Testis (tissue), 2 donors: ENCODE data around the gene RNF220.

ENCODE experiments used
- POLR2A ChIP-seq: fragments of 450-650 bp; IDR thresholded peaks from one replicate; pipeline ENCODE4 v1.6.1; 2017; ENCODE audit warnings: antibody characterized with exemption, mild to moderate bottlenecking, moderate library complexity
- TF ChIP-seq, protein P1 (sequence below), 3 experiments: fragments of 450-650 bp in 2 of 3; fragments of 200-600 bp in 1 of 3; sonication (generic) in 1 of 3; IDR thresholded peaks; one replicate each; pipeline ENCODE4 v1.5.1; 2016 to 2019; ENCODE audit warnings: antibody characterized with exemption in 3 of 3, mild to moderate bottlenecking in 2 of 3, moderate library complexity in 1 of 3

DNA sequence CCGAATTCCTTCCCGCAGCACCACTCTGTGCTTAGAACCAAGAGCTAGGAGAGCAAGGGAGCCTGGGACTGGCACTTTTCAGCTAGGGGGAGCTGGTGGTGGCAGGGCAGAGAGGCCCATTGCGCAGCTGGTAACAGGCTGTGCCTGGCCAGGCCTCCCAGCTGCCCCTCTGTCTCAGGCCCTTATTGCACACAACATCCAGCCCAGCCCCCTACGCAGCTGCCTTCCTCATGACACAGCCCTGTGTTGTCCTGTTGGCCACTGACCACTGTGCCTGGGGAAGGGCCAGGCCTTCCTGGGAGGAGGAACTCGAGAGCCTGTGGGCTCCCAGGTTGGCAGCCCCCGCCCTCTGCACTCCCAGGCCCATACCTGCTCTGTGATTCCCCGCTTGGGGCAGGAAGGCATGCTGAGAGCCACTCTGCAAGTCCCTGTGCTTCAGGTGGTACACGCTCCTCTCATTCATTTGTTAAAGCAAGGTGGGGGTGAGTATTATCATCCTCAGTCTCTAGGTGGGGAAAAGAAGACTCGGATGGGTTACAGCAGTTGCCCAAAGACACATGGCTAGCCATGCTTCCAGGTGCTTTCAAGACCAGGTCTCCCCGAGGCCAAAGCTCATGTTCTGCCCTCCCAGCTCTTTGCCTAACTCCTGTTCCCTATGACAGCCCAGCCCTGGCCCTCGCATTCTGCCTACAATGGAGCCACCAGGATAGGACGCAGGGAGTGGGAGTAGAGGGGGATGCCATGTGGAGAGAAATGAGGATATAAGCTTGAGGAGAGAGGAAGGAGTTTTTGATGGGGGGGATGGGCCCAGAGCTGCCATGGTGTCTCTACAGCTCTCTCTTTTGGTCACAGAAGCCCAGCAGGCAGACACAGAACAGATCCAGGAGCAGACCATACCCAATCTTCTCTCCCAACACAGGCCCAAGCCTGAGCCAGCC lies 187.4 kb downstream of the RNF220 start:
- no peak for TF ChIP-seq POLR2A
- TF ChIP-seq, protein P1, sequence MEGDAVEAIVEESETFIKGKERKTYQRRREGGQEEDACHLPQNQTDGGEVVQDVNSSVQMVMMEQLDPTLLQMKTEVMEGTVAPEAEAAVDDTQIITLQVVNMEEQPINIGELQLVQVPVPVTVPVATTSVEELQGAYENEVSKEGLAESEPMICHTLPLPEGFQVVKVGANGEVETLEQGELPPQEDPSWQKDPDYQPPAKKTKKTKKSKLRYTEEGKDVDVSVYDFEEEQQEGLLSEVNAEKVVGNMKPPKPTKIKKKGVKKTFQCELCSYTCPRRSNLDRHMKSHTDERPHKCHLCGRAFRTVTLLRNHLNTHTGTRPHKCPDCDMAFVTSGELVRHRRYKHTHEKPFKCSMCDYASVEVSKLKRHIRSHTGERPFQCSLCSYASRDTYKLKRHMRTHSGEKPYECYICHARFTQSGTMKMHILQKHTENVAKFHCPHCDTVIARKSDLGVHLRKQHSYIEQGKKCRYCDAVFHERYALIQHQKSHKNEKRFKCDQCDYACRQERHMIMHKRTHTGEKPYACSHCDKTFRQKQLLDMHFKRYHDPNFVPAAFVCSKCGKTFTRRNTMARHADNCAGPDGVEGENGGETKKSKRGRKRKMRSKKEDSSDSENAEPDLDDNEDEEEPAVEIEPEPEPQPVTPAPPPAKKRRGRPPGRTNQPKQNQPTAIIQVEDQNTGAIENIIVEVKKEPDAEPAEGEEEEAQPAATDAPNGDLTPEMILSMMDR (IDR thresholded peaks at IDR 0.05): no peak
